Hepatocyte (in vitro differentiated cells): ENCODE results near the gene UGT1A7.

Experiments used
- CTCF ChIP-seq: fragments of 200-600 bp; sonication (generic); IDR thresholded peaks from 2 replicates; pipeline ENCODE4 v1.5.1; 2016; ENCODE audit warnings: antibody characterized with exemption, mild to moderate bottlenecking; ENCODE audit not compliant: poor library complexity
- EZH2 ChIP-seq: fragments of 200-600 bp; sonication (generic); IDR thresholded peaks from 2 replicates; pipeline ENCODE4 v1.6.1; 2016; ENCODE audit warnings: antibody characterized with exemption, mild to moderate bottlenecking, borderline replicate concordance

- TF ChIP-seq CTCF (no peak), EZH2 (no peak)
These were observed 78.3 kb downstream of the UGT1A7 start, which contains the start of gene UGT1A1 for GRCh38 chr2:233760043-233760442.
